ENCODE results near the gene ASCC3. TPM values are rescaled to one million over a fixed set of nuclear protein-coding genes. Genes with fewer than 3 reads are reported as not detected.
"Not testable (repeated sequence)": the region's sequence is repeated elsewhere in the genome, so short reads cannot be mapped to it uniquely, and the experiment has no call there.

Gene ASCC3
- polyA plus RNA-seq, 3 donors, result 3.4 to 7.0 (median 4.3) TPM

DNA sequence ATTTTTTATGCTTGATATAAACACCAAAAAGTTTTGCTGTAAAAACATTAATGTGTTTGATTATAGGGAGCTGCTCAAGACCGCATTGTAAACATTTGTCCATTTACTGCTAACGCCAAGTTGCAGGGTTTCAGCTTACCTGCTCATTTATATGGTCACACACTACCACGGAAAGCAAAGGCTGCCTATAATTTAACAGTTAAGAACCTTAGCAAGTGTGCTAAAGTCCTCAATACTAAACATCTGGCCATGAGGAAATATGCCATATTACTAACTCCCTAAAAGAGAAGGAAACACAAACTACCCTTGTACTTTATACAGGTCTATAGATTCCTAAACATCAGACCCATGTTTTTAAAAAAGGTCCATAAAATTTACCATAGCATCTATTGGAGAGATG, 129.5 kb downstream of the ASCC3 start:
- H3K27ac ChIP-seq (ENCODE audit: low read depth, low read length), result no peak overlapping the region
- 59 to 63% (median 63%) methylated on average over 3 of the region's 3 CpGs for WGBS, 3 donors

DNA sequence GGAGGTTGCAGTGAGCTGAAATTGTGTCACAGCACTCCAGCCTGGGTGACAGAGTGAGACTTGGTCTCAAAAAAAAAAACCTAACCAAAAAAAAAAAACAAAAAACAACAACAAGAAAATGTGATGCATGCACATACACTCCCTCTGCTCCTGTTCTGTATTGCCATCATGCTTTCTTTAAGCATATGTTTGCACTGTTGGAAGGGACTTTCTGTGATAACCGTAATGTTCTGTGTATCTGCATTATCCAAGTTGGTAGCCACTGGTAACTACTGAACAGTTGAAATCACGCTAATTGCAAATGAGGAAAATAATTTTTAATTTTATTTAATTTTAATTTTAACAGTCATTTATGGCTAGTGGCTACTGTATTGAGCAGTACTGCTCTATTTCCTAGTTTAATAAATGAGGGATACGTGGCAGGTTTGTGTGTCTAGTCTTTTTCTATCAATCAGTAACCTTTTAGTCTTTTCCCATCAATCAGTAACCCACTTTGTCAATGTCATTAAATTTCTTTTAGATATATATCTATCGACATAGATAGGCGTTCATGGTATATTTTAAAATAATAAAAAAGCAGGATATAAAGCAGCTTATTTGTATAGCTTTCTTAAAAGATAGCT, 135.6 kb downstream of the ASCC3 start:
- H3K27ac ChIP-seq (ENCODE audit: low read depth, low read length), result no peak overlapping the region
- 91 to 97% (median 95%) methylated on average over 5 of the region's 5 CpGs for WGBS, 3 donors

DNA sequence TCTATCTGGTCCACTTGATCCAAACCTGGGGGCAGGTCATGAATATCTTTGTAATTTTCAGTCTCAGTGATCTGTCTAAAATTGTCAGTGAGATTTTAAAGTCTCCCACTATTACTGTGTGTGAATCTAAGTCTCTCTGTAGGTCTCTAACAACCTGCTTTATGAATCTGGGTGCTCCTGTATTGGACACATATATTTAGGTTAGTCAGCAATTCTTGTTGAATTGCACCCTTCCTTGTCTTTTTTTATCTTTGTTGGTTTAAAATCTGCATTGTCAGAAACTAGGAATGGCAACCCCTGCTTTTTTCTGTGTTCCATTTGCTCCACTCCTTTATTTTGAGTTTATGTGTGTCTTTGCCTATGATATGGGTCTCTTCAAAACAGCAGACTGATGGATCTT, 140.7 kb downstream of the ASCC3 start:
- no peak overlapping the region for H3K27ac ChIP-seq (ENCODE audit: low read depth, low read length)

DNA sequence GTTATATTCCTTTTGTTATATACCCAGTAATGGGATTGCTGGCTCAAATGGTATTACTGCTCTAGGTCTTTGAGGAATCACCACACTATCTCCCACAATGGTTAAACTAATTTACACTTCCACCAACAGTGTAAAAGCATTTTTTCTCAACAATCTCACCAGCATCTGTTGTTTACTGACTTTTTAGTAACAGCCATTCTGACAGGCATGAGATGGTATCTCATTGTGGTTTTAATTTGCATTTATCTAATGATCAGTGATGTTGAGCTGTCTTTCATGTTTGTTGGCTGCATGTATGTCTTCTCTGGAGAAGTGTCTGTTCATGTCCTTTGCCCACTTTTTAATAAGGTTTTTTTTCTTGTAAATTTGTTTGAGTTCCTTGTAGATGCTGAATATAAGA, 143.4 kb downstream of the ASCC3 start:
- H3K27ac ChIP-seq (ENCODE audit: low read depth, low read length), result not testable (repeated sequence)

DNA sequence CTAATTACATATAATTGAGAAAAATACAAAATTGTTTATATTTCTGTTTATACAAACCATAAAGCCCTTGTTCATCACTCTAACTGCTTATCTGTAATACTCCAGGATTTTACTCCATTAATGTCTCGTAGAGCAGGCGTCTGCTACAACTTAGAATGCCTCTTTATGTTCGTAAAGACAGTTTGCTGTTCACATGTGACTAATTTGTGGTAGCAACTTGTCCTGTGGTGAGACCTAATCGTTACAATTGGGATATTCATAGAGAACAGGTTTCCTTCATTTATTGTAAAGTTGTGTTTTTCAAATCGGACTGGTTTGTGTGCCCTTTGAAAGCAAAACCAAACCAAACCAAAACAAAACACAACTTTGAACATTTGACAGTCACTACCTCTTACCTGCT, 149.7 kb downstream of the ASCC3 start:
- H3K27ac ChIP-seq (ENCODE audit: low read depth, low read length), result no peak overlapping the region
- 91 to 93% (median 92%) methylated on average over 5 of the region's 5 CpGs for WGBS, 3 donors

DNA sequence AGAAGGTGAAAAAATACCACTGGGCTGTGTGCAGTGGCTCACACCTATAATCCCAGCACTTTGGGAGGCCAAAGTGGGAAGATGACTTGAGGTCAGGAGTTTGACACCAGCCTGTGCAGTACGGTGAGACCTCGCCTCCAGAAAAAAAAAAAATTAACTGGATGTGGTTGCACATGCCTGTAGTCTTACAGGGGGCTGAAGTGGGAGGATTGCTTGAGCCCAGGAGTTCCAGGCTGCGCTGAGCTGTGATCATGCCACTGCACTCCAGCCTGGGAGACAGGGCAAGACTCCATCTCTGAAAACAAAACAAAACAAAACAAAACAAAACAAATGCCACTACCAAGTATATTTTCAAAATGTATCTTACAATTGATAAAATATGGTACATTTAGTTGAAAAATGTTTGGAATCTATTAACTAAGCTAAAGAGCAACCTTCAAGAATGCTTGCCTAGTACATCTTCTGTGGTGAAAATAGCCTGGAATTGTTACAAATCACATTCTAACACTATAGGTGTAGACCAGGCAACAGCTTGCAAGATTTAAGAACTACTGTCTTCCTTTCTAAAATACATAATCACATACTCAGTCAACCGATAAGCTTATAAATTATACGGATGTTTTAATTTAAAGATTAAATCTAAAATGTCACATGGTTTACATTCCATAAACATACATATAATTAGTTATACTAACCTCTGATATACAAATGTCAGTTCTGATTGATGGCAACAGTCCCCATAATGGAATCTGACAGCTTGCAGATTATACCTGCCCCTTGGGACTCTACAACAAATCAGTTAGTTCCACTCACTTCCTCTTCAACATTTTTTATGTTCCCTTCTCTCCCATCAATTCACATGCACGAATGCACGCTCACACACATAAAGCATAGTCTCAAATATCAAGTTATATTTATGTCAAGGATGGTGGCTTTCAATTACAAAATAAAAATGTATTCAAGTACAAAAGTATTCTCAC, 150.8 kb downstream of the ASCC3 start:
- no peak overlapping the region for H3K27ac ChIP-seq (ENCODE audit: low read depth, low read length)
- 65 to 81% (median 71%) methylated on average over 7 of the region's 7 CpGs for WGBS, 3 donors

DNA sequence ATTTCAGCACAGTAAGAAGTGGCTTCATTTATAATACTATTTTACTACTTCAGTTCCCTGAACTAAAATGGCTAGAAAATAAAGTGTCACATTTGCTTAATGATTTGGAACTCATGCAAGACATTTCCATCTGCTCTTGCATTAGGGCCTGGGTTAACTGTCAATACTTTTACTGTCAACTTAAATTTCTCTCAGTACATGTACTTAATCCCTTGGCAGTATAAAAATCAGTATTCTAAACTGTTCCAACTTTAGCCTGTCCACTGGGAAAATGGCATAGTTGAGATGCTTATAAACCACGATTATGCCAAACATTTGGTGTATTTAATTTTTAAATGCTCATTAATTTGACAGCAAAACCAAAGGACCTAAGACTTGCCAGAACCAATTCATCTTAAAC, 154.5 kb downstream of the ASCC3 start:
- WGBS, 3 donors, result 68 to 72% (median 70%) methylated on average over 1 of the region's 1 CpG
- H3K27ac ChIP-seq (ENCODE audit: low read depth, low read length), result no peak overlapping the region

DNA sequence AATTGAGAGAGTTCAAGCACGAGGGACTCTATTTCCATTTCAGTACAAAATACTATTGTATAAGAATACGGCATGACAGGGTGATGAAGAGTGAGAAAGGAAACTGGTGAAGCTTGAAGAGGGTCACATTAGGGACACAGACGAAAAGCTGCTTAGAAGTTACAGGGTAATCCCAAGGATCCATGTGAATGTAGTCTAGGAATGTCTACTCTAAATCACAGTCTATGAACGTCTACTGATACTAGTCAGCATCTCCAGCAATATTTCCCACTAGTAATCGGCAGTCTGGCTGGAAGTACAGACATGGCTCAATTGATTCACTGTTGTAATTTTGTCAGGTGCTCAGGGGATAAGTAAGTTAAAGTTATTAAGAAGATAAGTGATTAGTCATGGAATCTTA, 156.4 kb downstream of the ASCC3 start:
- WGBS, 3 donors, result 78 to 91% (median 89%) methylated on average over 5 of the region's 5 CpGs
- no peak overlapping the region for H3K27ac ChIP-seq (ENCODE audit: low read depth, low read length)

DNA sequence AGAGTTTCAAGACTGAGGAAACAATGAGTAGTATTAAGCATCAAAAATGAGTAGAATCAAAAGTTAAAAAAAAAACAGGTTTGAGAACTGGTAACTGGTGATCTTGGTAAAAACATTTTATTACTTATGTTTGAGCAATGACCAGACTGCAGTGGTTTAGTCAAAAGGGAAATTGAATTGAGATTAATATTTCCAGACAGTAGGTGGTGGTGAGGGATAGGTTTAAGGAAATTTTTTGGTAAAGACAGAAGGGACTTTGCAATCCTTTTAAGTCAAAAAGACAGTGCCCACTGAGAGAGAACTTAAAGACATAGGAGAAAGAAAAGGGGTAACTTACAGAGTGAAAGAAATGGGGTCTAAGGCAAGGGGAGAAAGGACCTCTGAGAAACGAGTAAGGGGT, 156.9 kb downstream of the ASCC3 start:
- WGBS, 3 donors, result 78 to 92% (median 79%) methylated on average over 1 of the region's 1 CpG
- H3K27ac ChIP-seq (ENCODE audit: low read depth, low read length), result no peak overlapping the region

DNA sequence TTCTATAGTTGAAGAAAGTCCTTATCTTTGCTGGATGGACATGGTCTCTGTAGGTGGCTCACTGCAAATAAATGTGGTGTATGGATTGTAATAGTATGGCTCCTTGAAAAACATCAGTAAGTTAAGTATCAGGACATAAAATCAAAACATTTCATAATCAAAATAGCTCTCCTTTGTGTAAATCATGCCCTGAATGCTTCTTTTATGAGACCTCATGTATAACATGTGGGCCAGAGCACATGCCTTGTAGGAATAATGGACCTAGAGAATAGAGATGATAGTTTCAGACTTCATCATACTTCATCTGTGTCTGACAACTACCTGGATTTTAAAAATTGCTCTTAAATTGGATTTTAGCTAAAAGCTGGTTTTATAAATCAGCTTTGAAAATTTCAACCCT, 159.9 kb downstream of the ASCC3 start:
- no peak overlapping the region for H3K27ac ChIP-seq (ENCODE audit: low read depth, low read length)

DNA sequence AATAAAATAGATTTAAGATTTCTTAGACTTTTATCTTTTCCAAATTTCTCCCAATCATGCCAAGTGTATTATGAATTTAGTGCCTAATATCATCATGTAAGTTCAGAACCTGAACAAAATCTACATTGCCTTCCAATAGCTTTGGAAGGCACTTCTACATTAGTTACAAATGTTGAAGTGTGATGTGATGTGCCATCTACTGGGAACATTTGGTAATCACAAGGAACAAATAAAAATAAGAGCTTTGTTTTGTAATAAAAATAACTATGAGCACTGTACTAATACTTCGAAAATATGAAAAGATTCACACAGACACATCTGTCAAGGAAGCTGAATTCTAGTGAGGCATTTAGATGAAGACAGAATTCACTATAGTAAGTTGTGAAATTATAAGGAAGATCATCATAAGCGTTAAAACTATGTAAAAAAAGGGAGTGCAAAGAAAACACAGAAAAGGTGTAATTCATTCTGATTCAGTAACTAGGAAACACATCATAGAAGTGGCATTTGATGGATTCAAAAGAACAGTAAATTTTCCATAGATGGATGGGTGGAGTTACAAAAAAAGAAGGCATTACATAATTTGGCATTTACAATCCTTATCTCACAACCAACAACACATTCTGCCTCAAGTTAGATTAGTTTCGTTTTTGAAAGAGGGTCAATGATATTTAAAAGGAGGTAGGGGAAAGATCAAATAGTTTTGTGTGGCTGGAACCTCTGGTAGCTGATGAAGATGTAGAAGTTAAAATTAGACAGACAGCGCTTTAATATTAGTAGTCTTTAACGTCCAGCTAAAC, 161.0 kb downstream of the ASCC3 start:
- H3K27ac ChIP-seq (ENCODE audit: low read depth, low read length), result no peak overlapping the region
- WGBS, 3 donors, result 46 to 61% (median 48%) methylated on average over 5 of the region's 5 CpGs

DNA sequence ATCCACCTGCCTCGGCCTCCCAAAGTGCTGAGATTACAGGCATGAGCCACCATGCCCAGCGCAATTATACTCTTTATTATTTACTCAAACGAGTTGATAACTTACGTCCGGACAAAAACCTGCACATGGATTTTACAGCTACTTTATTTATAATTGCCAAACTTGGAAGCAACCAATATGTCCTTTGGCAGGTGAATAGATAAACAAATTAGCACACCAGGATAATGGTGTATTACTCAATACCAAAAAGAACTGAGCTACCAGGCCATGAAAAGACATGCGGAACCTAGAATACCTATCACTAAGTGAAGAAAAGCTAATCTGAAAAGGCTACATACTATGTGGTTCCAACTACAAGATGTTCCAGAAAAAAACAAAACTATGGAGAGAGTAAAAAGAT, 168.1 kb downstream of the ASCC3 start:
- WGBS, 3 donors, result 96 to 97% (median 97%) methylated on average over 6 of the region's 6 CpGs
- no peak overlapping the region for H3K27ac ChIP-seq (ENCODE audit: low read depth, low read length)

DNA sequence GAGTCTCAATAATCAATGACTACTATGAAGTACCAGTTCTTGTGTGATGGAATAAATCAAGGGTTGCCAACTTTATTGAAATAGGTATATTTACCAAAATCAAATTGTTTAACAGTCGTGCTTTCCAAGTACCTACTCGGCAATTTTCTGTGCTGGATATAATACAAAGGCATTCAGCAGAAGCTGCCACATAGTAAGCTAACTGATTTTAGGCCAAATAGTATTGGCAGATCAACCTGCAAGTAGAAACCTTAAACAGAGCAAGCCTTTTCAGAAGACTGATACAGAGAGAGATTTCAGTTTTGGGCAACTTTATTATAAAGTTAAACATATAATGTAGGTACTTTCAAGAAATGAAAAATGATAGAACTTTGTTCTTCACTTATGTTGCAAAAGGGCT, 174.6 kb downstream of the ASCC3 start:
- 64 to 94% (median 94%) methylated on average over 2 of the region's 2 CpGs for WGBS, 3 donors
- no peak overlapping the region for H3K27ac ChIP-seq (ENCODE audit: low read depth, low read length)

DNA sequence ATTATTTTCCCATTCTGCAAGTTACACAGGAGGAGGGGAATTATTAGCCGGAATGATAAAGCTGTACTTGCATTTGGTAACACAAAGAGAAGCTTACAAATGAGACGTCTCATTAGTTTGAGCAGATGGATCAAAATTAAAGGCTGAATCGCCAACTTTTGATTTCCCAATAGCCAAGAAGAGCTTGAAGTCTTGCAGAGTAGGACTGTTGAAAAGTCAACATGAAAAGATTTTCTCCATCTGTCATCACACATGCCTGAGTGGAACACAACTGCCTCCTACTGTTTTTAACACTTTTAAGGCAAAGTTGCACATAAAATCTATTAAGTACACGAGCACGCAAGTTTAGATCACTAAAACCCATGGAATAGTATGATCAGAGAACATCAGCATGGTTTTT, 176.2 kb downstream of the ASCC3 start:
- WGBS, 3 donors, result 95 to 97% (median 95%) methylated on average over 5 of the region's 5 CpGs
- H3K27ac ChIP-seq (ENCODE audit: low read depth, low read length), result no peak overlapping the region

DNA sequence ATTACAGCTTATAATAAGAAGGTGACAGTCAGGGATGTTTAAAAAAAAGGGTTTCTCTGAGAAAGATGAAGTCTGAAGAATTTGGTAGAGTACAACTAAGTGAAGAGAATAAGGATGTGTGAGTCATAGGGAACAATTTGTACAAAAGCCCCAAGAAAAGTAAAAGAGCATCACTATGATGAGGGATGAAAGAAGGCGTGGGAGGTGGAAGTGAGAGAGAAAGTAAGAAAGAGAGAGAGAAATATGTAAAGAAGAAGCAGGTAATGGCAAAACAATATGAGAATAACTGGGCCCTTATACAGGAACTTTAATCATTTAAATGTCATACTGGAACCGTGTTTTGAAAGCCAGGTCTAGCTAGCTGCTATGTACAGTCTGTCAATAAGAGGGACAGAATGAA, 179.4 kb downstream of the ASCC3 start:
- WGBS, 3 donors, result 92 to 96% (median 93%) methylated on average over 2 of the region's 2 CpGs
- H3K27ac ChIP-seq (ENCODE audit: low read depth, low read length), result no peak overlapping the region

DNA sequence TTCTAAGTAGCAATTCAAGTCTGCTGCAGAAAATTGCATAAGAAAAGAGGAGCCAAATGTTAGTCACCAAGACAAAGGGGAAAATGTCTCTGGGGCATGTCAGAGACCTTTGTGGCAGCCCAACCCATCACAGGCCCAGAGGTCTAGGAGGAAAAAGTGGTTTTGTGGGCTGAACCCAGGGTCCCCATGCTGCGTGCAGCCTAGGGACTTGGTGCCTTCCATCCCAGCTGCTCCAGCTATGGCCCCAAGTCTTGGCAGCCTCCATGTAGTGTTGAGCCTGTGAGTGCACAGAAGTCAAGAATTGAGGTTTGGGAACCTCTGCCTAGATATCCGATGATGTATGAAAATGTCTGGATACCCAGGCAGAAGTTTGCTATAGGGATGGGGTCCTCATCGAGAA, 181.1 kb downstream of the ASCC3 start:
- no peak overlapping the region for H3K27ac ChIP-seq (ENCODE audit: low read depth, low read length)
- WGBS, 3 donors, result 97 to 100% (median 98%) methylated on average over 3 of the region's 3 CpGs

DNA sequence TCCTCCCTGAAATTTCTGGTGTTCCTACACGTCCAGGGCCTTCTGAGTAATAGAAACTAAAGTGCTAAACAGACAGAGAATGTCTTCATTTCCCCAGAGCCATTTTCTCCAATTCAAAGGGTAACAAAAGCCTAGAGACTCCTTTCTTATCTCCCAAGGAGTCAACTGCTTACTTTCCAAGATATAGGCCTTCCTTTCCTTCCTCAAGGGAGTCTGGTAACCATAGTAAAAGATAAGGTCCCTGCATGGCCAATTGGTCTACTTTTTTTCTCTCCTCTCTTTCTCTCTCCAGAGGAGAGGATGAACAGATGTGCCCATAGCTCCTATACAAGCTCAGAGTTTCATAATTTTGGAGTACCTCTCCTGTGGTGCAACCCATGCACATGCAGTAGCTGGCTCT, 185.7 kb downstream of the ASCC3 start:
- WGBS, 3 donors, result 75 to 91% (median 77%) methylated on average over 1 of the region's 1 CpG
- no peak overlapping the region for H3K27ac ChIP-seq (ENCODE audit: low read depth, low read length)

DNA sequence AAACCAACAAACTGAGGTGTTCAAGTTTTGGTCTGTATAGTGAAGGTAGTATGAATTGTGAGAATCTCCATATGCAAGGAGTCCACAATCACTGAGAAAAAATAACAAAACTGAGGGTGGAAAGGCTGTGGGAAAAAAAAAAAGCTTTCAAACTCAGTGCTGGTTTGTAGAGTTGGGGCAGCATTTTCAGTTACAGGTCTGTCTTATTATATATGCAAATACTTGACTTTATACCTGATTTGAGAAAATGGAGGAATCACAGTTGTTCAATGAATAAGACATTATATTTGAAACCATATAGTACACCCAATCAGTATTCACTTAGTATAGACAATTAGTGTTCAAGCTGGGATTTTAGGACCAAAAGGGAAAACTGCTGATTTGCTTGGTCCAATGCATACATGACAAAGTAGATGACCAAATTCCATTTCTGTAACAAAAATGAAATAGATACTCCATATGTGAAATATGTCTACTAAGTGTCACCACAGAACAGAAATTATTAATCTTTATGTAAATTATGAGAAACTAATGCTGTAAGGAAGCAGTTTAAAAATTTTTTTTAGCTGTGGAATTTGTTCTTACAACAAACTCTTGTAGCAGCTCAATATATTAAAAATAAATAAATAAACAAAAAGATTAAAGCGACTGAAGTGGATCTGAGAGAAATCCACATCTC, 187.7 kb downstream of the ASCC3 start:
- 92 to 95% (median 93%) methylated on average over 1 of the region's 1 CpG for WGBS, 3 donors
- no peak overlapping the region for H3K27ac ChIP-seq (ENCODE audit: low read depth, low read length)

DNA sequence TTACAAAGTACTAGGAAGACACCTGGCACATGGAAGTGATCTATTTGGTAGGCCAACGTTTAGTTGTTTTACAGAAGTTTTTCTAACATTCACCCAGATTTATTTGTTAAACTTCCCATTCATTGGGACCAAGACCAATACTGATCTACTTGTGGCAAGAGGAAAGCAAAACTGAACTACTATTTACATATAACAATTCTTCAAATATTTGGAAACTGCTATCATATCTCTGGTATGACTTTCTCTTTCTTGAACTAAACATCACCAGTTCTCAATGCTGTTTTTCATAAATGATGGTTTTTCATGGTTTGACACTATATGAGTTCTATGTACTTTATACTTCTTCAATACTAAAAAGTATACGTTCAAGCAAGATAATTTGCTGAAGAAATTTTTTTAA, 189.2 kb downstream of the ASCC3 start:
- no peak overlapping the region for H3K27ac ChIP-seq (ENCODE audit: low read depth, low read length)
- WGBS, 3 donors, result 63 to 85% (median 76%) methylated on average over 2 of the region's 2 CpGs
